Naive thymus-derived CD4-positive, alpha-beta T cell (primary cell): ENCODE measurements around the gene EEF2KMT. TPM values are rescaled to one million over a fixed set of nuclear protein-coding genes. Genes with fewer than 3 reads are reported as not detected.
"Not testable (repeated sequence)": the region's sequence is repeated elsewhere in the genome, so short reads cannot be mapped to it uniquely, and the experiment has no call there.

Experiments
- ATAC-seq: fragments of 150-1000 bp; cut with Tn5 transposase; 2 replicates; pipeline ENCODE4 v1.10.0; 2021; ENCODE audit warnings: mild to moderate bottlenecking, moderate library complexity
- CTCF ChIA-PET: fragments of 350-600 bp; sonication (Branson Sonifier 250); formaldehyde crosslinking; loops from one replicate; lab custom pipeline; 2021; ENCODE audit warnings: antibody characterized with exemption; lab: Charles Lee
- POLR2A ChIA-PET: fragments of 350-600 bp; sonication (Branson Sonifier 250); formaldehyde crosslinking; loops from one replicate; lab custom pipeline; 2021; ENCODE audit warnings: antibody characterized with exemption, inconsistent platforms; lab: Charles Lee
- DNase-seq, 9 donors: peaks; one replicate each; pipeline versions ENCODE4 v3.0.0 to v3.0.0-alpha.2; 2020 to 2022; ENCODE audit warnings: mixed read lengths in 1 of 9
- H3K27ac ChIP-seq: one replicate; pipeline ENCODE4 v1.7.0; 2013; ENCODE audit warnings: mild to moderate bottlenecking, low read depth, low read length, moderate library complexity
- H3K27me3 ChIP-seq, 2 donors: one replicate each; pipeline ENCODE4 v1.7.0; 2013; ENCODE audit warnings: low read length in 2 of 2, mild to moderate bottlenecking in 2 of 2, moderate library complexity in 2 of 2; ENCODE audit not compliant: control insufficient read depth in 2 of 2, insufficient read depth in 2 of 2
- H3K36me3 ChIP-seq, 3 experiments: 1 replicate in 2 of 3; 2 replicates in 1 of 3; pipeline ENCODE4 v1.7.0; 2013; ENCODE audit warnings: low read length in 3 of 3, mild to moderate bottlenecking in 3 of 3, moderate library complexity in 1 of 3; ENCODE audit not compliant: insufficient read depth in 3 of 3, control insufficient read depth in 2 of 3
- H3K4me1 ChIP-seq, 2 donors: one replicate each; pipeline ENCODE4 v1.7.0; 2013; ENCODE audit warnings: low read length in 2 of 2, mild to moderate bottlenecking in 2 of 2, moderate library complexity in 1 of 2; ENCODE audit not compliant: control insufficient read depth in 2 of 2, insufficient read depth in 2 of 2
- H3K4me3 ChIP-seq: 2 replicates; pipeline ENCODE4 v1.7.0; 2013; ENCODE audit warnings: mild to moderate bottlenecking, low read length
- H3K9me3 ChIP-seq, 3 experiments: 1 replicate in 2 of 3; 2 replicates in 1 of 3; pipeline ENCODE4 v1.7.0; 2013; ENCODE audit warnings: low read length in 3 of 3; ENCODE audit not compliant: control insufficient read depth in 2 of 3
- H3K27ac Mint-ChIP-seq, 9 donors: one replicate each; pipeline ENCODE4 v1.8.0; 2020 to 2022; ENCODE audit warnings: mixed read lengths in 9 of 9, mild to moderate bottlenecking in 8 of 9, moderate library complexity in 5 of 9, inconsistent platforms in 2 of 9
- H3K27me3 Mint-ChIP-seq, 5 donors: one replicate each; pipeline ENCODE4 v1.8.0; 2021 to 2022; ENCODE audit warnings: mixed read lengths in 5 of 5, mild to moderate bottlenecking in 1 of 5
- H3K36me3 Mint-ChIP-seq, 5 donors: one replicate each; pipeline ENCODE4 v1.8.0; 2020 to 2022; ENCODE audit warnings: mixed read lengths in 5 of 5, mild to moderate bottlenecking in 3 of 5, inconsistent platforms in 1 of 5
- H3K4me1 Mint-ChIP-seq, 7 donors: one replicate each; pipeline ENCODE4 v1.8.0; 2020 to 2022; ENCODE audit warnings: mixed read lengths in 7 of 7, mild to moderate bottlenecking in 3 of 7, inconsistent platforms in 1 of 7
- H3K4me3 Mint-ChIP-seq, 10 donors: one replicate each; pipeline ENCODE4 v1.8.0; 2020 to 2022; ENCODE audit warnings: mild to moderate bottlenecking in 10 of 10, mixed read lengths in 10 of 10, moderate library complexity in 6 of 10, inconsistent platforms in 2 of 10
- H3K9me3 Mint-ChIP-seq, 11 donors: one replicate each; pipeline ENCODE4 v1.8.0; 2020 to 2022; ENCODE audit warnings: mixed read lengths in 11 of 11, mild to moderate bottlenecking in 4 of 11, inconsistent platforms in 1 of 11, moderate library complexity in 1 of 11
- intact Hi-C, 2 donors: fragments of 100-400 bp; cut with micrococcal nuclease; formaldehyde crosslinking; loops; one replicate each; pipeline ENCODE4 v1.15.1; 2023
- polyA plus RNA-seq, 2 donors: library from polyadenylated mRNA; unstranded; fragments of 300-500 nt; fragmentation: Illumina TruSeq; gene quantifications; one replicate each; pipeline ENCODE4 v1.2.3, GENCODE V29; 2021
- total RNA-seq, 6 experiments: library from RNA in 5 of 6; stranded (reverse) in 5 of 6; gene quantifications; 1 replicate in 5 of 6; 2 replicates in 1 of 6; pipeline ENCODE4 v1.2.3 and lab custom pipeline; 2021 to 2026

EEF2KMT gene
- total and polyA plus RNA-seq, 7 experiments from 2014 or later: 5.5 to 18.5 (median 11.3) TPM

- H3K36me3 ChIP-seq, H3K36me3 Mint-ChIP-seq, DNase-seq, H3K4me1 ChIP-seq, H3K27ac ChIP-seq, H3K9me3 ChIP-seq, ATAC-seq, H3K4me3 ChIP-seq, H3K27me3 Mint-ChIP-seq, POLR2A ChIA-PET, CTCF ChIA-PET, H3K4me3 Mint-ChIP-seq, H3K27me3 ChIP-seq, H3K9me3 Mint-ChIP-seq: not testable (repeated sequence)
- Mint-ChIP-seq H3K27ac (peak overlapping the region in 4 of 9 donors; percentile 28 to 59 (median 53)), H3K4me1 (peaks cover 11 to 31% (median 18%) of the 10 kb centered on the region in 7 donors)
- intact Hi-C loops: loop anchor here (5.0 to 10.0 kb wide), 6 partner anchors 63 to 978 kb away; partner anchors contain the start of genes ADCY9 (in 1 of the 2), GLYR1 (in 1 of the 2), NAGPA (in 1 of the 2) and PAM16 (in 1 of the 2)
Observed at GRCh38 chr16:5095145-5095830, 2.3 kb downstream of the EEF2KMT start.

DNA sequence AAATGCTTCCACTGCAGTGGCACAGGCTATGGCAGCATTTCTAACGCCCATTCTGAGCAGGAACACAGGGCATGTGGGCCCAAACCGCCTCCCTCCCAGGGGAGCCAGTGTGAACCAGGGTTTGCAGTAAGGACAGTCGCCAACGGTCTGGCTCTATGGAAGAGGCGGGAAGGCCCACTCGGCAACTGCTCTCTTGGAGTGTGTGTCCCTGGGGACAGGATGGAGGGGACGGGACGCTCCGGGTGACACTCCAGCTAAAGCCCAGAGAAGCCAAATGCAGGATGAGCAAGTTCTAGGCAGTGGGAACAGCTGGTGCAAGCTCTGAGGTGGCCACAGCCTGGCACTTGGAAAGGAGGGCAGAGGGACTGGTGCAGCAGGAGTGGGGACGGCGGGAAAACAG, 3.8 kb downstream of the EEF2KMT start:
- H3K27me3 ChIP-seq, ATAC-seq, H3K27me3 Mint-ChIP-seq, DNase-seq, H3K4me3 ChIP-seq, H3K9me3 ChIP-seq, H3K9me3 Mint-ChIP-seq, H3K27ac ChIP-seq, H3K4me1 ChIP-seq, POLR2A ChIA-PET, H3K27ac Mint-ChIP-seq, H3K36me3 Mint-ChIP-seq: not testable (repeated sequence)
- CTCF ChIA-PET: interaction anchor here (2.2 kb wide), 1 partner anchor 19 kb away, joined by 6 read pairs; no protein-coding TSS in a partner anchor
- H3K4me3 Mint-ChIP-seq: peak overlapping the region in 1 of 10 donors; percentile 20
- intact Hi-C loops: loop anchor here (5.0 to 10.0 kb wide), 2 partner anchors 36 to 479 kb away; partner anchors contain the start of gene UBALD1 (in 1 of the 2)
- H3K4me1 Mint-ChIP-seq: peaks cover 9 to 27% (median 15%) of the 10 kb centered on the region in 7 donors
- H3K36me3 ChIP-seq: peaks cover 0 to 11% (median 0%) of the 10 kb centered on the region in 3 experiments

DNA sequence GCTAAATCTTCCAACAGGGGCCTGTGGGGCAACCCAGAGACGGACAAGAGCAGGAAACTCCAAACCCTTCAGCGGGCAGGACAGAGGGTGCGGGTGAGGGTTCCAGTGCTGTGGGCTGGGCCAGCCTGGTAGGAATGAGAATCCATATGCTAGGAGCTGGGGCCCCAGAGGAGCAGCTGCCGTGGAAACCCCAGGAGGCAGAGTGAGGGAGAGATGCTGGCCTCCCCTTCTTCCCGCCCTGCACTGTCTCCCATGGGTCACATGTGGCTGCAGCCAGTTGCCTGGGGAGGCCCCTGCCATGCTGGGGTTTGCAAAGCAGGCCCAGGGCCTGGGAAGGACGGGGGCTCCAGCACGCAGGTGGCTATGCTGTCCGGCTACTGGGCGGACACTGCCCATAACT, 4.5 kb downstream of the EEF2KMT start:
- POLR2A ChIA-PET, H3K4me1 ChIP-seq, H3K9me3 ChIP-seq, H3K4me3 Mint-ChIP-seq, H3K27ac ChIP-seq, DNase-seq, H3K36me3 Mint-ChIP-seq, H3K4me3 ChIP-seq, H3K27ac Mint-ChIP-seq, H3K9me3 Mint-ChIP-seq, ATAC-seq, H3K27me3 ChIP-seq, H3K27me3 Mint-ChIP-seq: not testable (repeated sequence)
- peaks cover 0 to 15% (median 0%) of the 10 kb centered on the region in 3 experiments for H3K36me3 ChIP-seq
- CTCF ChIA-PET: interaction anchor here (0.6 to 2.2 kb wide), 4 partner anchors 18 to 1489 kb away, joined by 3 to 6 read pairs (median 4); no protein-coding TSS in a partner anchor
- intact Hi-C loops: loop anchor here (5.0 to 10.0 kb wide), 2 partner anchors 36 to 478 kb away; partner anchors contain the start of gene UBALD1 (in 1 of the 2)
- H3K4me1 Mint-ChIP-seq: peaks cover 8 to 25% (median 15%) of the 10 kb centered on the region in 7 donors

DNA sequence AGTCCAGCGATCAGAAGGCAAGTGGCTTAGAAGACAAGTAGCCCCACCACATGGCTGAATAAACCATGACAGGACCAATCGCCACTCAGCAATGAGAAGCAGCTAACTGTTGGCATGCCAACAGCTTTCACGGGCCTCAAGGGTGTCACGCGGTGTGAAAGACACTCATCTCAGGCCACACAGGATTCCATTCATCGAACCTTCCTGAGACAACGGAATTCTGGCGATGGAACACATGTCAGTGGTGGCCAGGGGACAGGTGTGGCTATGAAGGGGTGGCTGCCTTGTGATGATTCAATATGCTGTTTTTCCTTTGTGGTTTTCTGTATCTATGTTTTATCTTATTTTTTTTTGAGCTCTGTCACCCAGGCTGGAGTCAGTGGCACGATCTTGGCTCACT, 7.0 kb downstream of the EEF2KMT start:
- H3K9me3 ChIP-seq, DNase-seq, ATAC-seq, H3K4me3 Mint-ChIP-seq, H3K27me3 ChIP-seq, H3K27ac ChIP-seq, H3K4me3 ChIP-seq, H3K9me3 Mint-ChIP-seq, CTCF ChIA-PET, POLR2A ChIA-PET, H3K4me1 ChIP-seq, H3K27me3 Mint-ChIP-seq: not testable (repeated sequence)
- H3K4me1 Mint-ChIP-seq: peaks cover 5 to 11% (median 7%) of the 10 kb centered on the region in 7 donors
- intact Hi-C loops: loop anchor here (5.0 to 10.0 kb wide), 2 partner anchors 33 to 476 kb away; partner anchors contain the start of gene UBALD1 (in 1 of the 2)
- H3K27ac Mint-ChIP-seq: peak overlapping the region in 1 of 9 donors; percentile 18
- peaks cover 0 to 10% (median 0%) of the 10 kb centered on the region in 5 donors for H3K36me3 Mint-ChIP-seq
- H3K36me3 ChIP-seq: peaks cover 0 to 15% (median 0%) of the 10 kb centered on the region in 3 experiments

DNA sequence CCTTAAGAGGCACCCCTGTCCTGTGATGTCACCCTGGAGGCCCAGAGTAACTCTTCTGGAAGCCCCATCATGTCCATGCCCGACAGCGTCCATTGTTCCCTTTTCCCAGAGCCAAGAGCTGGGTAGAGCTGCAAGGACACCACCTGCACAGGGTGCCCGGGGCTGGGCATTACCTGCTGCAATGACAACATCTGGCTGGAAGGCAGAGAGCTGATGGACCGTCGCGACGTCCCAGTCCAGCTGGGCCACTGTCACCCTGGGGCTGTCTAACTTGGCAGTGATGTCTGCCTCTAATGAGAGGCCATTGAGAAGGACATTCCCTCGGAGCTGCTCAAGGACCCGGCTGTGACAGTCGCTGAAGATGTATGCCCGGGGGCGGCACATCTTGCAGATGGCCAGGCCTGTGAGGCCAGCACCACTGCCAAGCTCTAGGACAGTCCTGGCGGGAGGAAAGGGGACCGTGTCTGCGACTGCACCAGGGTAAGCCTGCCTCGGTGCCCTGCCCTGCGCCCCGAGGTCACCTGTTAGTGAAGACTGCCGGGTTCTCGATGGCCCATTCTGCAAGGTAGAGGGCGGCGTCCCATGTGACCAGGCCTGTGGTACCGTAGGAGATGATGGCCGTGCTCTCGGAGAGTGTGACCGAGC, 7.6 kb downstream of the EEF2KMT start:
- ATAC-seq, H3K27ac ChIP-seq, H3K9me3 ChIP-seq, H3K27me3 ChIP-seq, H3K27me3 Mint-ChIP-seq, H3K4me1 Mint-ChIP-seq, DNase-seq, POLR2A ChIA-PET, H3K4me3 ChIP-seq, H3K4me1 ChIP-seq, H3K9me3 Mint-ChIP-seq, H3K4me3 Mint-ChIP-seq, CTCF ChIA-PET: not testable (repeated sequence)
- intact Hi-C loops: loop anchor here (5.0 to 10.0 kb wide), 2 partner anchors 33 to 475 kb away; partner anchors contain the start of gene UBALD1 (in 1 of the 2)
- H3K36me3 ChIP-seq: peaks cover 0 to 16% (median 0%) of the 10 kb centered on the region in 3 experiments
- Mint-ChIP-seq H3K27ac (peak overlapping the region in 2 of 9 donors; percentile 18 to 20), H3K36me3 (peaks cover 0 to 16% (median 1%) of the 10 kb centered on the region in 5 donors)

DNA sequence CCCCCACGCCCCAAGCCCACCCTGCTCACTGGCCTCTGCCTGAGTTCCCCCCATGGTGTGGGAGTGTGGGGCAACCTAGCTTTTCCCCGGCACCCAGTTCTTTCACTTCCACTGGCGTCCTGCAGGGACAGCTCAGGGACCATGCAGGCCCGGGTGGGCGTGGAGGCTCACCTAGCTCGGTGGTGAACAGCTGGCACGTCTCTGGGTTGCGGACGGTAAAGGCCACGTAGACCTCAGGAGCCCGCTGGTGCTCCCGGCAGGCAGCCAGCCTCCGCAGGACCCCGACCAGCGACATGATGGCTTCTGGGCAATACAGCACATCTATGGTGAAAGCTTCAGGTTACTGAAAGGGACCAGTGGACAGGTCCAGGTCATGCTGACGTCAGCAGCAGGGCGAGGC, 8.7 kb downstream of the EEF2KMT start:
- H3K27me3 Mint-ChIP-seq, H3K4me1 ChIP-seq, H3K27ac ChIP-seq, DNase-seq, H3K27ac Mint-ChIP-seq, H3K9me3 ChIP-seq, H3K4me3 ChIP-seq, CTCF ChIA-PET, intact Hi-C loops, ATAC-seq, H3K9me3 Mint-ChIP-seq, H3K4me3 Mint-ChIP-seq, POLR2A ChIA-PET, H3K27me3 ChIP-seq: not testable (repeated sequence)
- peaks cover 0 to 26% (median 6%) of the 10 kb centered on the region in 5 donors for H3K36me3 Mint-ChIP-seq
- peaks cover 5 to 10% (median 7%) of the 10 kb centered on the region in 7 donors for H3K4me1 Mint-ChIP-seq
- peaks cover 0 to 19% (median 0%) of the 10 kb centered on the region in 3 experiments for H3K36me3 ChIP-seq
